Bladder microvascular endothelial cell (primary cell): ENCODE results near the gene NAV2. TPM values are rescaled to one million over a fixed set of nuclear protein-coding genes. Genes with fewer than 3 reads are reported as not detected.

Experiments used
- total RNA-seq: library from RNA; depleted of rRNA; stranded (reverse); fragments of >200 nt; gene quantifications from 2 replicates; pipeline ENCODE4 v1.2.3, GENCODE V29; 2014

The NAV2 gene
- 5.0 and 25.0 TPM in 2 replicates for total RNA-seq

GRCh38 chr11:19712281-19713195 is at the start of gene NAV2:
Gene NAV2 (plus strand): TSS chr11:19712837. CDS start chr11:19713696, 859 bp downstream.

DNA sequence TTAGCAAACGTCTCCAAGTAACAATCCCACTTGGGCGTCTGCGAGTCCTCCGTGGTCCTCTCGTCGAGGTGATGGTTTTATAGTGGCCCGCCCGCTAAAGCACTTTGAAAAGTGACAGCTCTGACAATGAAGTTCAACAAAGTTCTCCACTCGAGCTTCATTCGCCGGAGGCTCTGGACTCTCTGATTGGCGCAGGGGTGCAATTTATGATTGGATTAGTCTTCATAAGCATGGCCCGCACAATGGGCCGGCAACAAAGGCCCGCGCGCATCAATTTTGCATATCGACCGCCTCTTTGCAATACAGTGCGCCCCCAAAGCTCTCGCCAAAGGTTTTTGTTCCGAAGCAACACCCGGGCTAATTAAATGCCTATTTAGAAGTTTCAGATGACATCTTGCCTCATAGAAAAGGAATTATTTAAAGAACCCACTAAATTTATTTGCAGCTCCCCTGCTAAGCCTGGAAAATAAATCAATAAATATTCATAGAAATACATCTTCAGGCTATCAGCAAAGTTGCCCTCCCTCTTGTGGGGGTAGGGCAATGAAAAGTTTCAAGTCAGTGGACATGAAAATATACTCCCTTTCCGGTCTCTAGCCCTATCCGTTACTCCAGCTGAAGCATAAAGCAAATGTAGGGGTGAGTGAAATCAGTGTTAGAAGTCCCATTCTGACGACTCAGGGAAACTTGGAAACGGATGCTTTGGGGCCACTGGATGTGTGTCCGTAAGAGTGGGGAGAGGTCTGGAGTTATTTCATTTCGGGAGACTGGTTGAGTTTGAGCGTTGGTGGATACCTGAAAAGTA is 448.0 kb downstream of the NAV2 start, which contains the start of gene DBX1:
DBX1 (minus strand) TSS at position 51 of the 805 bp plus-strand sequence. CDS start 151 bp downstream, outside the sequence.

